GM21447 (cell line): ENCODE measurements around the gene HOXD11.

Source experiments
- ATAC-seq: cut with Tn5 transposase; IDR thresholded peaks from one replicate; pipeline ENCODE4 v1.9.1; 2021; ENCODE audit not compliant: unreplicated experiment

Gene HOXD11

GRCh38 chr2:176130957-176131847 lies 24.1 kb downstream of the HOXD11 start:
- ATAC-seq = no peak

GRCh38 chr2:176131848-176132158 lies 24.7 kb downstream of the HOXD11 start:
- ATAC-seq = no peak

GRCh38 chr2:176132205-176133171 lies 25.4 kb downstream of the HOXD11 start:
- no peak for ATAC-seq

GRCh38 chr2:176133389-176133788 lies 26.3 kb downstream of the HOXD11 start:
- no peak for ATAC-seq

- ATAC-seq = no peak
Observed at GRCh38 chr2:176134035-176134434, 27.0 kb downstream of the HOXD11 start.

- no peak for ATAC-seq
Observed at GRCh38 chr2:176135035-176135440, 28.0 kb downstream of the HOXD11 start.

GRCh38 chr2:176136374-176137251 lies 29.5 kb downstream of the HOXD11 start:
- ATAC-seq = no peak

- ATAC-seq = no peak
Observed at GRCh38 chr2:176137252-176137580, 30.1 kb downstream of the HOXD11 start.

- ATAC-seq = no peak
Observed at GRCh38 chr2:176137906-176138305, 30.8 kb downstream of the HOXD11 start.

GRCh38 chr2:176138526-176138922 lies 31.4 kb downstream of the HOXD11 start:
- no peak for ATAC-seq

- ATAC-seq = no peak
Observed at GRCh38 chr2:176138923-176139660, 32.0 kb downstream of the HOXD11 start.

- ATAC-seq = no peak
Observed at GRCh38 chr2:176139661-176140512, 32.8 kb downstream of the HOXD11 start.

GRCh38 chr2:176140513-176141317 lies 33.6 kb downstream of the HOXD11 start:
- ATAC-seq = peak; percentile 81

GRCh38 chr2:176142281-176142680 lies 35.2 kb downstream of the HOXD11 start:
- ATAC-seq = no peak

- ATAC-seq = no peak
Observed at GRCh38 chr2:176145085-176145969, 38.2 kb downstream of the HOXD11 start.

GRCh38 chr2:176146101-176146500 lies 39.0 kb downstream of the HOXD11 start:
- ATAC-seq = no peak

- no peak for ATAC-seq
Observed at GRCh38 chr2:176146645-176147044, 39.6 kb downstream of the HOXD11 start.
